Transverse colon (tissue), 4 donors: ENCODE measurements around the gene NCK2. TPM values are rescaled to one million over a fixed set of nuclear protein-coding genes. Genes with fewer than 3 reads are reported as not detected.

Source experiments
- DNase-seq: peaks from one replicate; pipeline ENCODE4 v3.0.0-alpha.2; 2019
- H3K27ac ChIP-seq, 4 donors: fragments of 200-600 bp; sonication (generic); 2 replicates each; pipeline ENCODE4 v1.5.1; 2016 to 2018; ENCODE audit warnings: inconsistent platforms in 4 of 4
- H3K27me3 ChIP-seq: fragments of 200-600 bp; sonication (generic); 2 replicates; pipeline ENCODE4 v1.5.1; 2017; ENCODE audit warnings: inconsistent platforms
- H3K36me3 ChIP-seq, 4 donors: fragments of 200-600 bp; sonication (generic); 2 replicates each; pipeline ENCODE4 v1.5.1; 2017 to 2019; ENCODE audit warnings: inconsistent platforms in 4 of 4
- H3K4me1 ChIP-seq, 4 donors: fragments of 200-600 bp; sonication (generic); 2 replicates each; pipeline ENCODE4 v1.5.1; 2017 to 2020; ENCODE audit warnings: inconsistent platforms in 4 of 4
- H3K4me3 ChIP-seq, 4 donors: fragments of 200-600 bp; sonication (generic); 1 replicate in 1 of 4; 2 replicates in 3 of 4; pipeline versions ENCODE4 v1.5.1 to v1.6.1; 2017 to 2019; ENCODE audit warnings: inconsistent platforms in 4 of 4
- H3K9me3 ChIP-seq, 2 donors: fragments of 200-600 bp; sonication (generic); 2 replicates each; pipeline ENCODE4 v1.5.1; 2017 to 2019; ENCODE audit warnings: inconsistent platforms in 2 of 2
- EP300 ChIP-seq: sonication (generic); formaldehyde crosslinking; IDR thresholded peaks from one replicate; pipeline ENCODE4 v1.6.1; 2017; ENCODE audit warnings: antibody characterized with exemption, low read depth
- POLR2A ChIP-seq: fragments of 450-650 bp; IDR thresholded peaks from one replicate; pipeline ENCODE4 v1.6.1; 2016; ENCODE audit warnings: antibody characterized with exemption, mild to moderate bottlenecking, moderate library complexity
- POLR2AphosphoS5 ChIP-seq, 3 donors: sonication (generic); formaldehyde crosslinking; IDR thresholded peaks; one replicate each; pipeline ENCODE4 v1.6.1; 2016; ENCODE audit warnings: antibody characterized with exemption in 3 of 3
- WGBS, 2 donors: methylation state at CpG; one replicate each; pipeline ENCODE4 v1.1.5; 2018; ENCODE audit warnings: low coverage in 1 of 2; 5-methylcytosine and 5-hydroxymethylcytosine counted together
- in situ Hi-C, 4 donors: fragments of 200-750 bp; cut with MboI; loops; one replicate each; pipeline versions ENCODE4 v1.15.0 to v1.15.1; 2017; ENCODE audit warnings: low sequenced_read_pairs in 3 of 4, low pct_ligation_motif_present in 1 of 4, low pct_unique_long_range_greater_than_20kb in 1 of 4
- intact Hi-C: fragments of 100-400 bp; cut with DNase I; formaldehyde crosslinking; loops from one replicate; pipeline ENCODE4 v1.15.1; 2023; ENCODE audit warnings: low total_unique reads
- total RNA-seq, 4 donors: library from RNA; depleted of rRNA; stranded (reverse); fragments of >200 nt; gene quantifications; one replicate each; pipeline ENCODE4 v1.1.0, GENCODE V29; 2016
- TF ChIP-seq, protein P1 (sequence below), 5 experiments: fragments of 200-600 bp in 3 of 5; fragments of 450-650 bp in 2 of 5; sonication (generic) in 3 of 5; IDR thresholded peaks; 1 replicate in 2 of 5; 2 replicates in 3 of 5; pipeline ENCODE4 v1.5.1; 2016 to 2017; ENCODE audit warnings: antibody characterized with exemption in 5 of 5, inconsistent platforms in 3 of 5, mild to moderate bottlenecking in 2 of 5, moderate library complexity in 1 of 5

The NCK2 gene
- total RNA-seq, 4 donors from 2014 or later = 42.2 to 74.1 (median 59.9) TPM

DNA sequence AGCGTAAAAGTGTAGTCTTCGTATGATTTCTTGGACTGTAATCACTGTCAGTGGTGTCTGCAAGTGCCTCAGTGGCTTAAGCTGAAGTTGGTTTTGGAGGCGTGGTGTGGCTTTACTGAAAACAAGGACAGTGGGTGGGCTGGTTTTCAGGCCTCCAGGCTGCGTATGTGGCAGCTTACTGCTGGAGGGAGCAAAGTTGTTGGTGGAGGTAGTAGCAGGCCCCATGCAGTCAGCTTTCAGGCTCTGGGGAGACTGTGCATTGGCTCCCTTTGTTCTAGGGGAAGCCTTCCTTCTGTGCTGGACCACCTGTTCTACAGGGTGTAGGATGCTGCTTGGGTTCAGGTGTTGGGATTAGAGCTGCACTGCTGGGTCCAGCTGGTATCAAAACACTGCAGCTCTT is 91.6 kb downstream of the NCK2 start:
- intact Hi-C loops (no loop called here), in situ Hi-C loops (no loop called here)
- Histone ChIP-seq H3K27me3 (no peaks in the 10 kb centered on the region), H3K36me3 (no peaks in the 10 kb centered on the region), H3K27ac (no peak overlapping the region), H3K9me3 (peaks cover 7 to 34% of the 10 kb centered on the region in 2 donors), H3K4me3 (no peak overlapping the region), H3K4me1 (peaks cover 0 to 7% (median 0%) of the 10 kb centered on the region in 4 donors)
- DNase-seq = no peak
- TF ChIP-seq POLR2A (no peak), EP300 (no peak), POLR2AphosphoS5 (IDR thresholded peaks at IDR 0.05) (no peak)
- TF ChIP-seq, protein P1, sequence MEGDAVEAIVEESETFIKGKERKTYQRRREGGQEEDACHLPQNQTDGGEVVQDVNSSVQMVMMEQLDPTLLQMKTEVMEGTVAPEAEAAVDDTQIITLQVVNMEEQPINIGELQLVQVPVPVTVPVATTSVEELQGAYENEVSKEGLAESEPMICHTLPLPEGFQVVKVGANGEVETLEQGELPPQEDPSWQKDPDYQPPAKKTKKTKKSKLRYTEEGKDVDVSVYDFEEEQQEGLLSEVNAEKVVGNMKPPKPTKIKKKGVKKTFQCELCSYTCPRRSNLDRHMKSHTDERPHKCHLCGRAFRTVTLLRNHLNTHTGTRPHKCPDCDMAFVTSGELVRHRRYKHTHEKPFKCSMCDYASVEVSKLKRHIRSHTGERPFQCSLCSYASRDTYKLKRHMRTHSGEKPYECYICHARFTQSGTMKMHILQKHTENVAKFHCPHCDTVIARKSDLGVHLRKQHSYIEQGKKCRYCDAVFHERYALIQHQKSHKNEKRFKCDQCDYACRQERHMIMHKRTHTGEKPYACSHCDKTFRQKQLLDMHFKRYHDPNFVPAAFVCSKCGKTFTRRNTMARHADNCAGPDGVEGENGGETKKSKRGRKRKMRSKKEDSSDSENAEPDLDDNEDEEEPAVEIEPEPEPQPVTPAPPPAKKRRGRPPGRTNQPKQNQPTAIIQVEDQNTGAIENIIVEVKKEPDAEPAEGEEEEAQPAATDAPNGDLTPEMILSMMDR (IDR thresholded peaks at IDR 0.05) = no peak
- 99 to 100% methylated on average over 2 to 4 of the region's 4 CpGs for WGBS, 2 donors

DNA sequence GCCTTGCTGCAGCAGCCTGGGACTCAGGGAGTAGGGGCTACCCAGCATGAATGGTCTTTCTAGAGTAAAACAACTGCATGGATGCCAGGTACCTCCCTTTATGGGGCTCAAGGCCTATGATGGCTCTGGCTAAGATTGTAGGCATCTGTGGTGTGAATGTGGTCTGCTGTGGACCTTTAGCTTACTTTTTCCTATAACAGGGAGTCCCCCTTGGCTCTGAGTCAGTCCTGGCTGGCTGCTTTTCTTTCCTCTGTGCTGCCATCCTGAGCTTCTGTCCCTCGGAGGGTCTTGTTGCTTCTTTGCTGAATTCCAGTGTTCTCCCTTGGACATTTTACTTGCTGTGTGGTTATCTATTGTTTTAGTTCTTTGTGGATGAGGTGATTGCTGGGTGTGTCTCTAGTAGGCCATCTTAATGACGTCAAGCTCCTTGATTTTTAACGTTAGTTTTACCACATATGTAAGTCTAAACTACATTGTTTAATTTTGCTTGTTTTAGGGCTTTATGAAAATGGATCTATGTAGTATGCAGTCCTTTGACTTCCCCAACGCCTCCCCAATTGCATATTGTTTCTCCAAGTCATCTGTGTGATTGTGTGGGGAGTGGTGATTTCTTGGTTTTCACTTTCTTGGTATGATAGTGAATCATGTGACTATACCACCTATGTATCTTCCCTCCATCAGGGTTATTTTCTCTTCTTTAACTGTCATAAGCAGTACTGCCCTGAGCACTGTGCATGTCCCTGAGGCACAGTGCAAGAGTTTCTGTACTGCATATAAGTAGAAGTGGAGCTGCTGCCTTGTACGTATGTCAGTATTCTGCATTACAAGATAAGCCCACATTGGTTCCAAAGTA is 92.4 kb downstream of the NCK2 start:
- H3K9me3 ChIP-seq = peaks cover 6 to 29% of the 10 kb centered on the region in 2 donors
- DNase-seq = no peak
- H3K4me1 ChIP-seq = peaks cover 0 to 7% (median 0%) of the 10 kb centered on the region in 4 donors
- WGBS, 2 donors = 79 to 88% methylated on average over 4 to 5 of the region's 5 CpGs
- intact Hi-C loops = no loop called here
- TF ChIP-seq, protein P1 (IDR thresholded peaks at IDR 0.05) = no peak
- no peaks in the 10 kb centered on the region for H3K27me3 ChIP-seq
- no peak overlapping the region for H3K4me3 ChIP-seq
- no peaks in the 10 kb centered on the region for H3K36me3 ChIP-seq
- no peak overlapping the region for H3K27ac ChIP-seq
- in situ Hi-C loops = no loop called here

DNA sequence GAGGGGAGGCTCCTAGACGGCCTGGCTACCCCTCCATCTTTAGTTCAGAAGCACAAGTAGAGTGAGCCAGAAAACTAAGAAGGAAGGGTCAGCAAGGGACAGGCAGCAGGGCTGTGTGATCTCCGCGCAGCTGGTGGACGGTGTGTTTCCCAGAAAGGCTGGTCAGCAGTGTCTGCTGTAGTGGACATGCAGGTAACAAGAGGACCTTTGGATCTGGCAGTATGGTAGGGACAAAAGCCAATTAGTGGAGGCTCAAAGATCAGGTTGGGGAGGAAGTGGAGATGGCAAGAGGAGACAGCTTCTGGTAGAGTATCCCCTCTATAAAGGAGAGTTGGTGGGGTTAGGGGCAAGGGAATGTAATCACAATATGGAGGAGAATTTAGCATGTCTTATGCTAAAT is 95.1 kb downstream of the NCK2 start:
- in situ Hi-C loops = no loop called here
- H3K4me1 ChIP-seq = peaks cover 0 to 7% (median 2%) of the 10 kb centered on the region in 4 donors
- intact Hi-C loops = no loop called here
- DNase-seq = no peak
- WGBS, 2 donors = 75 to 79% methylated on average over 4 of the region's 4 CpGs
- H3K27me3 ChIP-seq = no peaks in the 10 kb centered on the region
- no peak overlapping the region for H3K27ac ChIP-seq
- no peak overlapping the region for H3K4me3 ChIP-seq
- TF ChIP-seq, protein P1 (IDR thresholded peaks at IDR 0.05) = no peak
- TF ChIP-seq POLR2A (no peak), EP300 (no peak), POLR2AphosphoS5 (IDR thresholded peaks at IDR 0.05) (no peak)
- H3K36me3 ChIP-seq = no peaks in the 10 kb centered on the region
- H3K9me3 ChIP-seq = peaks cover 0 to 14% of the 10 kb centered on the region in 2 donors

DNA sequence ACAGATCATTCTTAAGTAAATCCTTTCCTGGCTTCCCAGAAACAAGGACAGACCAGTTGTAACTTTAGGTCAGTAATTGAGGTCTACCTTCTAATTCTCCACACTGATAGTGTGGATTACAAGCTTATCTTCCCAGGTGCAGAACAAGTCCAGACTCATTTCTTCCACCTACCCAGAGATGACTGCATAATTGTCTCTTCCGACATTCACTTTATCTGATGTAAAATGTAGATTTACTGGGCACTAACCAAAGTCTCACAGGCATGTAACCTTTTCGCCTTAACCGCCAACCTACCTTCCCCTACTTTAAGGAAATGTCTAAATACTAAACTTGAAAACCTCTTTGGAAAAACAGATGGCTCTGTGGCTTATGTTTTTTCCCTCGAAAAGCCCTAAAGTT is 96.2 kb downstream of the NCK2 start:
- Histone ChIP-seq H3K9me3 (peaks cover 0 to 3% of the 10 kb centered on the region in 2 donors), H3K27ac (no peak overlapping the region), H3K27me3 (no peaks in the 10 kb centered on the region), H3K4me3 (no peak overlapping the region), H3K4me1 (peaks cover 0 to 7% (median 2%) of the 10 kb centered on the region in 4 donors), H3K36me3 (no peaks in the 10 kb centered on the region)
- in situ Hi-C loops (no loop called here), intact Hi-C loops (no loop called here)
- TF ChIP-seq POLR2A (no peak), EP300 (no peak), POLR2AphosphoS5 (IDR thresholded peaks at IDR 0.05) (no peak)
- TF ChIP-seq, protein P1 (IDR thresholded peaks at IDR 0.05) = no peak
- 70 to 80% methylated on average over 4 of the region's 4 CpGs for WGBS, 2 donors
- no peak for DNase-seq
